B cell (primary cell): ENCODE results near the gene ANKRD42.

Experiments
- EZH2 ChIP-seq: IDR thresholded peaks from 2 replicates; pipeline ENCODE4 v1.6.1; 2012; ENCODE audit warnings: borderline replicate concordance, low read depth, mild to moderate bottlenecking, moderate library complexity, low read length; ENCODE audit not compliant: insufficient read depth, poor library complexity, severe bottlenecking
- TF ChIP-seq, protein P1 (sequence below): fragments of 200-600 bp; IDR thresholded peaks from one replicate; pipeline ENCODE4 v1.8.0; 2022; ENCODE audit warnings: antibody characterized with exemption, mild to moderate bottlenecking

- TF ChIP-seq EZH2 = no peak
- TF ChIP-seq, protein P1, sequence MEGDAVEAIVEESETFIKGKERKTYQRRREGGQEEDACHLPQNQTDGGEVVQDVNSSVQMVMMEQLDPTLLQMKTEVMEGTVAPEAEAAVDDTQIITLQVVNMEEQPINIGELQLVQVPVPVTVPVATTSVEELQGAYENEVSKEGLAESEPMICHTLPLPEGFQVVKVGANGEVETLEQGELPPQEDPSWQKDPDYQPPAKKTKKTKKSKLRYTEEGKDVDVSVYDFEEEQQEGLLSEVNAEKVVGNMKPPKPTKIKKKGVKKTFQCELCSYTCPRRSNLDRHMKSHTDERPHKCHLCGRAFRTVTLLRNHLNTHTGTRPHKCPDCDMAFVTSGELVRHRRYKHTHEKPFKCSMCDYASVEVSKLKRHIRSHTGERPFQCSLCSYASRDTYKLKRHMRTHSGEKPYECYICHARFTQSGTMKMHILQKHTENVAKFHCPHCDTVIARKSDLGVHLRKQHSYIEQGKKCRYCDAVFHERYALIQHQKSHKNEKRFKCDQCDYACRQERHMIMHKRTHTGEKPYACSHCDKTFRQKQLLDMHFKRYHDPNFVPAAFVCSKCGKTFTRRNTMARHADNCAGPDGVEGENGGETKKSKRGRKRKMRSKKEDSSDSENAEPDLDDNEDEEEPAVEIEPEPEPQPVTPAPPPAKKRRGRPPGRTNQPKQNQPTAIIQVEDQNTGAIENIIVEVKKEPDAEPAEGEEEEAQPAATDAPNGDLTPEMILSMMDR = no peak
These were observed 41.2 kb upstream of the ANKRD42 start for GRCh38 chr11:83152264-83152663.
